HepG2 (cell line): Measurements from ENCODE around the gene NDE1. TPM values are rescaled to one million over a fixed set of nuclear protein-coding genes. Genes with fewer than 3 reads are reported as not detected.

Source experiments
- CAMTA2 ChIP-seq: sonication (generic); formaldehyde crosslinking; IDR thresholded peaks from 2 replicates; pipeline ENCODE4 v1.4.0; 2020; ENCODE audit warnings: mild to moderate bottlenecking, missing genetic modification reagents, borderline replicate concordance
- CEBPG ChIP-seq: IDR thresholded peaks from 2 replicates; pipeline ENCODE4 v1.6.1; 2016
- DPF2 ChIP-seq: sonication (generic); formaldehyde crosslinking; IDR thresholded peaks from 2 replicates; pipeline ENCODE4 v1.4.0; 2020; ENCODE audit warnings: mild to moderate bottlenecking, low read depth, missing genetic modification reagents, borderline replicate concordance
- E2F1 ChIP-seq: sonication (generic); formaldehyde crosslinking; IDR thresholded peaks from 2 replicates; pipeline ENCODE4 v1.5.0; 2020; ENCODE audit warnings: missing genetic modification reagents
- FOXO4 ChIP-seq: sonication (generic); formaldehyde crosslinking; conservative IDR thresholded peaks from 2 replicates; pipeline ENCODE4 v1.8.1; 2023; ENCODE audit warnings: missing genetic modification reagents
- GFI1 ChIP-seq: sonication (generic); formaldehyde crosslinking; IDR thresholded peaks from 2 replicates; pipeline ENCODE4 v1.5.0; 2020; ENCODE audit warnings: missing genetic modification reagents, mild to moderate bottlenecking, borderline replicate concordance
- HES4 ChIP-seq: sonication (generic); formaldehyde crosslinking; IDR thresholded peaks from 2 replicates; pipeline ENCODE4 v1.9.0; 2021; ENCODE audit warnings: mild to moderate bottlenecking, missing genetic modification reagents, borderline replicate concordance
- HNF1A ChIP-seq, 2 experiments: sonication (generic) in 1 of 2; formaldehyde crosslinking in 1 of 2; IDR thresholded peaks; 2 replicates each; pipeline versions ENCODE4 v1.4.0 to v1.6.1; 2016 to 2020; ENCODE audit warnings: borderline replicate concordance in 1 of 2, low read depth in 1 of 2, mild to moderate bottlenecking in 1 of 2, missing genetic modification reagents in 1 of 2
- HNF4A ChIP-seq: sonication (generic); formaldehyde crosslinking; IDR thresholded peaks from 2 replicates; pipeline ENCODE4 v1.4.0; 2020; ENCODE audit warnings: missing genetic modification reagents
- MEF2D ChIP-seq: sonication (generic); formaldehyde crosslinking; IDR thresholded peaks from 2 replicates; pipeline ENCODE4 v1.5.1; 2020; ENCODE audit warnings: mild to moderate bottlenecking, missing genetic modification reagents
- MYNN ChIP-seq: sonication (generic); formaldehyde crosslinking; IDR thresholded peaks from 2 replicates; pipeline ENCODE4 v1.4.0; 2020; ENCODE audit warnings: mild to moderate bottlenecking, low read depth, missing genetic modification reagents
- PRDM15 ChIP-seq: sonication (generic); formaldehyde crosslinking; IDR thresholded peaks from 2 replicates; pipeline ENCODE4 v1.4.0; 2020; ENCODE audit warnings: missing genetic modification reagents
- RFXANK ChIP-seq: IDR thresholded peaks from 2 replicates; pipeline ENCODE4 v1.6.1; 2016
- ZNF629 ChIP-seq: sonication (generic); formaldehyde crosslinking; conservative IDR thresholded peaks from 2 replicates; pipeline ENCODE4 v1.5.0; 2020; ENCODE audit warnings: missing genetic modification reagents
- ZNF710 ChIP-seq: sonication (generic); formaldehyde crosslinking; IDR thresholded peaks from 2 replicates; pipeline ENCODE4 v1.5.0; 2020; ENCODE audit warnings: mild to moderate bottlenecking, missing genetic modification reagents, borderline replicate concordance
- polyA plus RNA-seq, 8 experiments: library from polyadenylated mRNA; depleted of rRNA in 3 of 8; stranded (reverse) in 7 of 8; unstranded in 1 of 8; fragments of >200 nt; fragmentation: Illumina TruSeq in 4 of 8; extraction: Trizol in 4 of 8; gene quantifications; 2 replicates each; pipeline versions ENCODE4 v1.2.1 to v1.2.3, GENCODE V29; 2011 to 2016; ENCODE audit warnings: low read depth in 4 of 8, missing spikeins in 1 of 8, mixed read lengths in 1 of 8; ENCODE audit not compliant: insufficient read depth in 1 of 8
- total RNA-seq, 5 experiments: library from RNA; depleted of rRNA; stranded (reverse); fragments of >200 nt; fragmentation: Illumina TruSeq; extraction: Trizol; gene quantifications; 2 replicates each; pipeline ENCODE4 v1.2.3, GENCODE V29; 2016; ENCODE audit warnings: low read depth in 1 of 5

NDE1 gene
- total and polyA plus RNA-seq, 2 of the 13 experiments (the other 11 are each of a cell fraction or from before 2014, with no cell fraction given), result 40.9 to 72.5 TPM

GRCh38 chr16:15608398-15609285 is 41.4 kb upstream of the NDE1 start (continued):
- TF ChIP-seq PRDM15 (CRISPR knock-in tag), result no peak
- peak; percentile 92 for TF ChIP-seq ZNF629 (CRISPR knock-in tag)
- TF ChIP-seq CEBPG (CRISPR knock-in tag), result peak; percentile 98
- TF ChIP-seq FOXO4 (CRISPR knock-in tag), result no peak
- TF ChIP-seq ZNF710, result peak; percentile 99
- peak; percentile 99 for TF ChIP-seq GFI1 (CRISPR knock-in tag)
- TF ChIP-seq MYNN (CRISPR knock-in tag), result no peak
- TF ChIP-seq HNF1A (IDR thresholded peaks at IDR 0.05; ENCODE audit: low read depth), result peak; percentile 62; the same call in 1 of the 2 replicates
- TF ChIP-seq HNF1A (CRISPR knock-in tag; IDR thresholded peaks at IDR 0.05; ENCODE audit: borderline replicate concordance), result no peak; the same call in 1 of the 2 replicates
- TF ChIP-seq CAMTA2 (CRISPR knock-in tag), result no peak
- peak; percentile 91 for TF ChIP-seq HNF4A
- TF ChIP-seq RFXANK (CRISPR knock-in tag), result no peak
- TF ChIP-seq HES4, result no peak
- peak; percentile 62 for TF ChIP-seq MEF2D (CRISPR knock-in tag)
- no peak for TF ChIP-seq E2F1 (CRISPR knock-in tag)
- TF ChIP-seq DPF2 (CRISPR knock-in tag), result peak; percentile 87
